T-helper 2 cell treated with Interferon-gamma antibody and Interleukin-4, amounts not matched to agents 100 ng/mL and 5 ng/mL, for 36 hours (primary cell): Measurements from ENCODE around the gene DERL3. TPM values are rescaled to one million over a fixed set of nuclear protein-coding genes. Genes with fewer than 3 reads are reported as not detected.

Experiments used
- intact Hi-C: fragments of 100-400 bp; cut with micrococcal nuclease; formaldehyde crosslinking; loops from one replicate; pipeline ENCODE4 v1.15.1; 2023
- total RNA-seq: library from RNA; stranded (reverse); gene quantifications from 2 replicates; pipeline ENCODE4 v1.2.3, GENCODE V29; 2022

Gene DERL3
- total RNA-seq, 1 donor from 2014 or later, result 12.5 TPM

DNA sequence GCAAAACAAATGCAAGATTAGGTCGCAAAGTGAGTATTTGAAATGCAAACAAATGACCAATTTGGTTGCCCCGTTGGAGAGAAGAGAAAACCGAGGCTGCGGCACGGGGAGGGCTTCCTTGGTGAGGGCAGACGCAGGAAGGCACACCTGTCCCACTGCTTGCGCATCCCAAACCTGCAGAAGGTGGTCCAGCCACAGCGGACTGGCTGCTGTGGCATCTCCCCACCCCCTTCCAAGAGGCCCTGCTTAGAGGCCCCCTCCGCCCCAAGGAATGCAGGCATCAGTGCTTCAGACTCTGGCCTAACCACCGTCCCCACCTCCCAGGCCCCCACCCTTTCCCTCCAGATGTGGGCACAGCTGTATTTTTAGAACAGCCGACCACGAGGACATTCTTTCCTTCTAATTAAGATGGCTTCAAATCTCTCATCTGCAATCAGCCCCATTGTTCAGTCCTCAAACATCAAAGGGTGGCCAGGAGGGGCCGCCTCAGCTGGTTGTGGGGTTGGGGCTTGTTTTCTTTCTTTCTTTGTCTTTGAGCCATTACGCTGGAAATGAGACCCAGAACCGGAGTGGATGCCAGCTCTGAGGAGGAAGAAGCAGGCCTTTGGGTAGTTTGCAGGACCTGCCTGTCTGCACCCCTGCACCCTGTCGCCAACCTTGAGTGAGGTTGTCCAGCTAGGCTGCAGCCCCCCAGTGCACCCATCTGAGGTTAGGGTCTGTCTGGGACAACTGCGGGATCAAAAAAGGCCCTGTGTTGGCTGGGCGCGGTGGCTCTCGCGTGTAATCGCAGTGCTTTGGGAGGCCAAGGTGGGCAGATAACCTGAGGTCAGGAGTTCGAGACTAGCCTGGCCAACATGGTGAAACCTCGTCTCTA lies 9.4 kb upstream of the DERL3 start:
- intact Hi-C loops, result loop anchor here (5.0 to 10.0 kb wide), 2 partner anchors 223 to 306 kb away; no protein-coding TSS in a partner anchor

DNA sequence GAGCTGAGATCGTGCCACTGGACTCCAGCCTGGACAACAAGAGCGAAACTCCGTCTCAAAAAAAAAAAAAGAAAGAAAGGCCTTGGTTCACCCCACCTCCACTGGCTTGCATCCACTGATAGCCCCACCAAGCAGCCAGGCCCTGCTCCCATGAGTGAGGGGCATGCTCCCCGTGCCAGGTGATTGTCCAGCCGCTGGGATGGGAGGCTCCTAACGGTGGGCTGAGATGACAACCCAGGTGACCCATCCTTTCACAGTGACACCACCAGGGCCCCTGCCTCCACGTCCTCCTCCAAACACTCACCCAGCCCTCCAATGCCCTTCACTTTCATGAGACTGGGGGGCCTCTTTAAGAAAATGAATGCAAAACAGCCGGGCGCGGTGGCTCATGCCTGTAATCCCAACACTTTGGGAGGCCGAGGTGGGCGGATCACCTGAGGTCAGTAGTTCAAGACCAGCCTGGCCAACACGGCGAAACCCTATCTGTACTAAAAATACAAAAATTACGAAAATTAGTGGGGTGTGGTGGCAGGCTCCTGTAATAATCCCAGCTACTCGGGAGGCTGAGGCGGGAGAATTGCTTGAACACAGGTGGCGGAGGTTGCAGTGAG lies 8.6 kb upstream of the DERL3 start:
- intact Hi-C loops, result loop anchor here (5.0 to 10.0 kb wide), 2 partner anchors 223 to 305 kb away; no protein-coding TSS in a partner anchor

DNA sequence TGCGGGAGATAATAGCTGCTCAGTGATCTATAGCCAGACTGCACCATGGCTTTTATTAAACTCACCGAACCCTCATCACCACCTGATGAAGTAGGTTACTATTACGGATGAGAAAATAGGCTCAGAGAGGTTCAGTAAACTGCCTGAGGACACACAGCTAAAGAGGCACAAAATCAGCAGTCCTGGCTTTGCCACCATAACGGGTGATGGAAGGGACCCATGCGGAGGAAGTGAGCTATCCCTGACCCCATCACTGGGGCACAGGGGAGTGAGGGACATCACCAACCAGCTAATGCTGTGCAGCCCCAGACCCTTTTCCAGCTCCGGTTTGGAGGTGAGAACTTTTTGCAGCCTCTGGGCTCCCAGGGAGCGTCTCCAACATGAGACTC lies 7.3 kb upstream of the DERL3 start:
- intact Hi-C loops, result loop anchor here (5.0 to 10.0 kb wide), 2 partner anchors 221 to 304 kb away; no protein-coding TSS in a partner anchor

DNA sequence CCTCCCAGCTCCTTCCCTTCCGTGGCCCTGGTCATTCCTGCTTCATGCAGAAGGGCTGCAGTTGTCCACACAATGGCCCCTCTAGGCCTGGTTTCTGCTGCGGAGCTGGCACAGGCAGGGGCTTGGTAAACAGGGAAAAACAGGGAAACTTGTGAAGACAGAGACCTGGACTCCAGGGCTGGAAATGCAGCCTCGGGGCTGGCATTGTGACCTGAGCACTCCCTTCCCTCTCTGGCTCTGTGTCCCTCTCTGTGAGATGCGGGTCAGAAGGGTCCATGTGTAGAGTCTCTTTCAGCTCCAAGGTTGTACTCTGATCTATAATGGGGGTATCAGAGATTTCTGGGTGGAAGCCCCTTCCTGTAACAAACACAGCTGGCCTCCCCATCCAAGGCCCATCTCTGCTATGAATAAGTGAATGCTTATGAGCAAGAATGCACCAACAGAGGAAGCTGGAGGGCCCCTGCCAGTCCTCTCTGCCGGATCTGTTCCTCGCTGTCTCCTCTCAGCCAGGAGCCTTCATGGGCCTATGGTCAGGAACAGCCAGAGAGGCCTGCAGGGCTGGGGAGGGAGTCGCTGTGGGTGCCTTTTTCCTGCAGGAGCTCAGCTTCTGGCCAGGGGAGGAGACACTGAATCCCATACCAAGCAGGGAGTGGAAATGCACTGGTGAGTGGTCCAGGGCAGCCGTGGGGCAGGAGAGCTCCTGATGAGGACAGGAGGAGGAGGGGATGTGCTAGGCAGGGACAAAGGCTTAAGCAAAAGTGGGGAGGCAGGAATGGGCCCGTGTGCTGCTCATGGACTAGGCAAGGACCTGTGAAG lies 6.7 kb upstream of the DERL3 start:
- intact Hi-C loops, result loop anchor here (5.0 to 10.0 kb wide), 2 partner anchors 221 to 303 kb away; no protein-coding TSS in a partner anchor

DNA sequence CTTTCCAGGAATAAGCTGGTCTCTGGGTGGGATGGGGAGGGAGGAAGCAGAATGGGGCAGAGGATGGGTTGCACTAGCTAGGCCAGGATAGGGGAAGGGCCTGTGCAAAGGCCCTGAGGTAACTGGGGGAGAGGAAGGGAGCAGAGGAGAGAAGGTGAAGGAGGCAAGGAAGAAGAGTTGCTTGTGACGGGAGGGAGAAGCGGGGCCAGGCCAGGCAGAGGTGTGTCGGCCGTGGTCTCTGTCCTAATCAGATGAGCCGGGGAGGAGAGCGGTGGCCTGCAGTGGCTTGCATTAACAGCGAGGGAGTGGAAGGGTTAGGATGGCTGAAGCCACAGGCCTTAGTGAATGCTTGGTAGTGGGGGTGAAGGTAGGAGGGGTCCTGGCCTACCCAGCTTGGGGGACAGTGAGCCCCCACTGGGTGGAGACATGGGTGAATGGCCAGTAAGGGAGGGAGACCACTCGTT lies 6.0 kb upstream of the DERL3 start:
- intact Hi-C loops, result loop anchor here (5.0 to 10.0 kb wide), 2 partner anchors 220 to 302 kb away; no protein-coding TSS in a partner anchor

DNA sequence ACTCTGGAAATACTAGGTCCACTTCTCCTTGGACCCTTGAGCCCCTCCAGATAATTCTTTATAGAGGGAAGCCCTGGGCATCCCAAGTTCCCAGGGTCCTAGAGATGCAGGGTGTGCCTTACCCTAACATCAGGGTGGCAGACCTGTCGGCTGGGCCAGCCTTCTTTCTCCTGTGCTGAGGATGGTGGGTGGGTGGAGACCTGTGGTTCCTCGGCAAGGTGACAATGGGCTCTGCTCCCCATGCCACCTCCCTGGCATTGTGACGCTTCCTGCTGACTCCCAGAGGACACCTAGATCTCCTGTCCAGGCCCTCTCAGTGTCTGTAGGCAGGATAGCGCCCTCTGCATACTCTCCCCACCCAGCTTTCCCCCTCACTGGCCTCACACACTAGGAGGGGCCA lies 3.8 kb upstream of the DERL3 start:
- intact Hi-C loops, result loop anchor here (10.0 kb wide), 1 partner anchor 218 kb away; no protein-coding TSS in a partner anchor

DNA sequence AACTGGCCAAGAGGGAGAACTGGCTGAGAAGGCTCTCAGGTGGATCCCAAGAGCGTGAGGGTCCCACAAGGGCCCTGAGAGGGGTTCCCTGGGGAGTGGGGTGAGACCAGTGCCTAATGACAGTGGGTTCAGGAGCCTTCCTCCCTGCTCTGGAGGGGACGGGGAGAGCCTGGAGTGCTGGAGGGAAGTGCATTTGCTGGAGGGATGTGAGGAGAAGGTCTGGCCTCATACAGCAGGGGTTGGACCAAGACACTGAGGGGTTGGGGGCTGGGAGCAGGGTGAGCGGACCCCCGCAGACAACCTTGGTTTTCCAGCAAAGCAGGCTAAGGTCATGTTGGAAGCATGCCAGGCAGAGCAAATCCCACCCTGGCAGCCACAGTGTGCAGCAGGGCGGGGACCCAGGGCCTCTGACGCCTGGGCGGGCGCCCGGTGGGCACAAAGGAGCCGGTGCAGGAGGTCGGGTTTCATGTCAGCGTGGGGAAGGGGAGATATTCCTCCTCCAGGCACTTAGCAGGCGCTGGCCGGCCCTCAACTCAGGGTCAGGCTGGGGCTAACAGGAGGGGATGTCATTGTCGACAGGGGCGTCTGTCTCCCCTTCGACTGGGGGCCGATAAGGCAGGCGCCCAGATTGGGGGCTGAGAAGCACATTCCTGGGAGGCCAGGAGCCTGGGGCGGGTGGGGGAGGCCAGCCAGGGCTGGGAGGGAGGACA lies 3.1 kb upstream of the DERL3 start:
- intact Hi-C loops, result loop anchor here (10.0 kb wide), 1 partner anchor 217 kb away; no protein-coding TSS in a partner anchor

DNA sequence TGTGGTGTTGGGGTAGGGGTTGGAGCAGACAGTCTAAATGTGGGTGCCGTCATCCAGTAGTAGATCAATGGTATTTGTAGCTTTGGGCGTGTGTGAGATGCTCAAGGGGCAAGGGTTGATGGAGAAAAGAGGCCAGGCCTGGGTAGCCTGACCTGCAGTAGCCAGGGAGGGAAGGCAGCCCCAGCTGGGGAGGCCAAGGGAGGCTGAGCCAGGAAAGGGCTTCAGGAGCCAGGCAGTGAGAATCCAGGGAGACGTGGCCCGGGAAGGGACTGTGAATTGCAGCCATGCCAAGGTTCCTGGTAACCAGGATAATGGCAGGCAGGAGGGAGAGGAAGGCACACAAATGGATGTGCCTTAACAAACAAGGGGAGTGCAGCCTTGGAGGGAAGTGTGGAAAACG lies 2.5 kb upstream of the DERL3 start:
- intact Hi-C loops, result loop anchor here (10.0 kb wide), 1 partner anchor 216 kb away; no protein-coding TSS in a partner anchor

DNA sequence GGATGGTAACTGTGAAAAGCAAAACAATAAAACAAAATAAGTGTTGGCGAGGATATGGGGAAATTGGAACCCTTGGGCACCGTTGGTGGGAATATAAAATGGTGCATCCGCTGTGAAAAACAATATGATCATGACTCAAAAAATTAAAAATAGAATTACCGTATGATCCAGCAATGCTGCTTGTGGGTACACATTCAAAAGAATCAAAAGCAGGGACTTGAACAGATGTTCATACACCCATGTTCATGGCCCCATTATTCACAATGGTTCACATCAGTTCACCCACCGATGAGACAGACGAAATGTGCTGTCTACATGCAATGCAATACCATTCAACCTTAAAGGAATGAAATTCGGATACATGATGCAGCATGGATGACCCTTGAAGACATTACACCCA lies 1.2 kb upstream of the DERL3 start:
- intact Hi-C loops, result loop anchor here (10.0 kb wide), 1 partner anchor 215 kb away; no protein-coding TSS in a partner anchor

DNA sequence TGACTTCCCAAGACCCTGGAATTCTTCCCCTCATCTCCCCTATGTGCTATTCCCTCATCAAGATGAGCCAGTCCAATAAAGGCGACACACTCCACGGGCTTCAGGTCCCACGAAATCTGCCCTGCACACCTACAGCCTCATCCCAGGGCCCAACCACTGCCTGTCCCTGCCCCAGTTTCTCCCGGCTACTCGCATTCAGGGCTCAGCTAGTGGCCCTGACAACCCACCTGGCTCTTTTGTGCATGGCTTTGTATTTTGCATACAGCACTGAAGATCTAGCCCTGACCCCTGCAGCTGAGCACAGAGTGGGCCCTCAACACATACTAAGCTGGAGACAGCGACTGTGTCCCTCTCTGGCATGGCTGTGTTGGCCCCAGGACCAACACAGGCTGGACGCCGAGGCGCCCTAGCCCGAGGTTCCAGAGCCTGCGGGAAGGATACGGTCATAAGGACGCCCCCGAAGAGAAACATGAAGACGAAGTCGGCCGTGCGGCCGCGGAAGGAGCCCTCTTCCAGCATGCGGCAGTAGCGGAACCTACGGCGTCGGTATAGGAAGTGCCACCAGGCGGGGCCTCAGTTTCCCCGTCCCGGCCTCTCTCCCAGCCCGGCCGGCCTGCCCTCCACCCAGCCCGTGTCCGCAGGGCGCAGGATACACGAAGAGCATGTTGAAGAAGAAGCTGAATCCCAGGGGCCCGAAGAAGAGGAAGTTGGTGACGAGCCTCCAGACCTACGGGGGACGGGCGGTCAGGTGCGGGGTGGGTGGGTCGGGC lies 710 bp downstream of the DERL3 start:
- intact Hi-C loops, result loop anchor here (2.0 kb wide), 1 partner anchor 67 kb away; no protein-coding TSS in a partner anchor

DNA sequence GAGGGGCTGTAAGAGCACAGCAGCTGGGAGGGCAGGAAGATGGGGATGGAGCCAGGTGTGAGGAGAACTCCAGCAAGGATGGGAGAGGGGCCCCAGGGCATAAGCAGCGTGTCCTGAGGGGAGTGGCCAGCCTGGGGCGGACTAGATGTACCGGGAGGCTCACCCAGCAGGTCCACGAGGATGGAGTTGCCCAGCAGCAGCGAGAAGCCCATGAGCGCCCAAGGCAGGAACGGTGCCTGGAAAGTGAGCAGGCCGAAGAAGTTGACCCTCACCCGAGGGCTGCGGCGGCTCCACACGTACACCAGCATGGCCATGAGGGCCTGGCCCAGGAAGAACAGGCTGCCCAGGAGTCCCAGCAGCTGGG lies 1.3 kb downstream of the DERL3 start:
- intact Hi-C loops, result no loop called here

DNA sequence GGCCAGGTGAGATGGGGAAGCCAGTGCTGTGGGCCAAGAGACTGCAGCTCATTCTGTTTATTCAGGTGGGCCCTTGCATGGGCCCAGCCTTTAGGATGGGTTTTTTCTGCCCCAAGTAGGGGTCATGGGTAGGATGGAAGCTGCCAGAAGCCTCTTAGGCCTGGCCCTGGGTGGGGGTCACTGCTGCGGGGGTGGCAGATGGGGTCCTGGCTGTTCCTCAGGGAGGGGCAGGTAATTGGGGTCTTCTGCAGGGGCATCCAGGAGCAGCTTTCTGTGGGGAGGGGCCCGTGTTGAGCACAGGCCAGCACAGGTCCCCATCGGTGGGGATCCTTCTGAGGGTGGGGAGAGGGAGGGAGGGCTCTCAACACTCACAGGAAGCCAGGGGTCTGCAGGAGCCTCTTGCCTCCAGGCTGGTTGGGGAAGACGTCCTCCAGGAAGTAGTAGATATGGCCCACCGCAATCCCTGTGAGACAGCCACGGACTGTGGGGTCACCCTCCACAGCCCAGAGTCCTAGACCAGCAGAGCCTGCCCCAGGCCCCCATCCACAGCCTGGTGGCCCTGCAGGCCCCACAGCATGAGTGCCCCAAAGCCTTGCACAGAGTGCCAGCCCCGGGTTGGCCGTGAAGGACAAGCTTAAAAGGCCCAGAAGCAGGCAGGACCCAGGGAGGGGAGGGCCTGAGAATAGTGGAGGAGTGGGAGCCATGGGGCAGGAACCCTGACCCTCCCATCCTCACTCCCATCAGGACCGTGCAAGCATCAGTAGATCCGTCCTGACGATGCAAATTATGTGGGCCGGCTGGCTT lies 1.9 kb downstream of the DERL3 start:
- intact Hi-C loops, result no loop called here

DNA sequence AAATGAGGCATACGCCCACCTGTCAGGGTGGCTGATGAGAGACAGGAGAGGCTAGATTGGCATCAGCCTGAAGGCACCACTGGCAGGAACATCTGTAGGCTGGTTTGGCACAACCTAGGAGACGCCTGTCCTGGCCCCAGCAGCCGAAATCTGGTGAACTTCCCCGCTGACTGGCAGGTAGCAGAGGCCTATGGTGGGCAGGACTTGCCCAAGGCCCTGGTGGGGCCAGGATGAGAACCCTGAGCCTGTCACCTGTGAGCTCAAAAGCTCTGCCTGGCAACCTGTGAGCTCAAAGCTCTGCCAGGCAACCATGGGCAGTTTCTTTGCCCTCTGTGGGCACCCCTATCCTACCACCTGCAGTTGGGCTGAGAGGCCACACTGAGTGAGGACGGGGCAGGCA lies 2.5 kb downstream of the DERL3 start:
- intact Hi-C loops, result no loop called here

DNA sequence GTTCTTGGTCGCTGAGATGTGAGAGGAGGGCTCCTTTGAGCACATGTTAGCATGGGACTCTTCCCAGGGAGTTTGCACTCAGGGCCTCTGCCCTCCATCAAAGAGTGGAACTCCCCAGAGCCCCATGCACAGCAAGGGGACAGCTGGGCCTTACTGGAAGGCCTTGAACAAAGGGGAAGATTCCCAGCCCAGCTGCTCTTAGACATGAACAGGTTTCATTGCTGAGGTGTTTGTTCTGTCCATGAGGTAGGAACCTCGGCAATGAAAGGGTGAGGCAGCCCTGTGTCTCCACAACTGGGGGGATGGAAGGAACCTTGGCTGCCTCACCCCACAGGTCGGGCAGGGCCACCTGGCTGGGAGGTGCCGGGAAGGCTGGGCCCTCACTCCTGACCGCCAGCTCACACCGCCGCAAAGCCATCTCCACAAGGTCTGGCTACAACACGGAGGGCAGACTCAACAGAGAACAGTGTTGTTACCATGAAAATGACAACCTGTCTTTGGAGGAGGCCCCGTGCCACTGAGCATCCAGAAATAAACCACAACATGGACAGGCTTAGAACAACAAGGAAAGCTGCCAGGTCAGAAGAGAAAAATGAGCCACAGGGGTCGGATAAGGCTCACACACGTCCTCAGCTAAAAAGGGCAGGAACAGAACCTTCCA lies 3.2 kb downstream of the DERL3 start:
- intact Hi-C loops, result no loop called here

DNA sequence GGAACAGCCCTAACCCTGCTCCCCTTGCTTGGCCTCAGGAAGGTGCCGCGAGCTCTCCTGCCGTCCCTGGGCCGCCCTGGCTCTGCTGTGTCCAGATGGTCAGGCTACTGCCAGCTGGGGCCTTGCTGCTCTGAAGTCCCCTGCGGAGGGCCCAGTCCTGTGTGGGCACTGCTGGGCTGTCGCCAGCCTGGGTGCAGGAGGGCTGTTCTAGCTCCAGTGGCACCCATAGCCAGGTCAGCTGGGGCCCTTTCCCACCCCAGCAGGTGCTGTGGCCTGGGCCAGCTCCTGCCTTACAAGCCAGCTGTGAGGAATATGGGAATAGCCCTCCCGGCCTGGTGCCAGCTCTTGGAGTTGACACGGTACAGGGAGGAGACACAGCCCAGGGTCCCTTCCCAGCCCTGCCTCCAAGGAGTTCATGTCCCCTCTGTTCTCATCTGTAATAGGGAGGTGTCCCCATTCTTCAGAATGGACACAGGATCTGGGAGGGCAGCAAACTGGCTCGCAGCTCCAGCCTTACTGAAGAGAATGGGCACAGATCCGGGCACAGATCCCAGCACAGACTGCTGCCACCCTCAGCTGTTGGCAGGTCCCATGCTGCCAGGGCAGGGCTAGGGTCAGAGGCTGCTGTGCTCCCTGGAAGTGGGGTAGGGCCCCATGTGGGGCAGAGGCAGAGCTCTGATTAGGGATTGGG lies 3.9 kb downstream of the DERL3 start:
- intact Hi-C loops, result no loop called here

DNA sequence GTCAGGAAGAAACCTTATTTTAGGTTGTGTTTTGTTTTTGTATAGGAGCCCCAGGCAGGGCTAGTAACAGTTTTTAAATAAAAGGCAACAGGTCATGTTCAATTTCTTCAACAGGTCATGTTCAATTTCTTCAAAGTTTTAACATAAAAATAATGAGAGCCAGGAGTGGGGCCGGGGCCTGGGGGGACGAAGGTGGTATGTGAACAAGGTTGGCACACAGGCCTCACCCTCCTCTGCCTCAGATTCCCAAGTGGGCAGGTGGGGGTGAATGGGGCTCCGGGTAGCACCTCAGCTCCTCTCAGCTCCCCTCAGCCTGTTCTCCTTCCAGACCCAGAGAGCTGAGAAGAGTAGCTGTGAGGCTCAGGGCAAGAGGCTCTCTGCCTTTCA lies 4.4 kb downstream of the DERL3 start:
- intact Hi-C loops, result no loop called here

DNA sequence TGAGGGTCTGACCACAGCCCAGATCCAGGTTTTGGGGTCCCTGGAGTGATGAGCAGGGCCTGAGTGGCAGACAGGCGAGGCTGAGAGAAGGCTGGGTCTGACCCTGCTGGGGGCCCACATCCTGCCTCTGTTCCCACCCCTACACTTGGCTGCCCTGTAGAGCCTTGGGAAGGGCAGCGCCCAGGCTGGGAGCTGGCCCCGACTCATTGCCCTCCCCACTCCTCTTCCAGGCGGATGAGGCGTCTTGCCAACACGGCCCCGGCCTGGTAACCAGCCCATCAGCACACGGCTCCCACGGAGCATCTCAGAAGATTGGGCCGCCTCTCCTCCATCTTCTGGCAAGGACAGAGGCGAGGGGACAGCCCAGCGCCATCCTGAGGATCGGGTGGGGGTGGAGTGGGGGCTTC lies 4.9 kb downstream of the DERL3 start:
- intact Hi-C loops, result no loop called here
